Measurements from ENCODE around the gene CAMK1D.
A peak's percentile ranks its signal among the peaks of the same experiment; 100 is the strongest.

The CAMK1D gene

DNA sequence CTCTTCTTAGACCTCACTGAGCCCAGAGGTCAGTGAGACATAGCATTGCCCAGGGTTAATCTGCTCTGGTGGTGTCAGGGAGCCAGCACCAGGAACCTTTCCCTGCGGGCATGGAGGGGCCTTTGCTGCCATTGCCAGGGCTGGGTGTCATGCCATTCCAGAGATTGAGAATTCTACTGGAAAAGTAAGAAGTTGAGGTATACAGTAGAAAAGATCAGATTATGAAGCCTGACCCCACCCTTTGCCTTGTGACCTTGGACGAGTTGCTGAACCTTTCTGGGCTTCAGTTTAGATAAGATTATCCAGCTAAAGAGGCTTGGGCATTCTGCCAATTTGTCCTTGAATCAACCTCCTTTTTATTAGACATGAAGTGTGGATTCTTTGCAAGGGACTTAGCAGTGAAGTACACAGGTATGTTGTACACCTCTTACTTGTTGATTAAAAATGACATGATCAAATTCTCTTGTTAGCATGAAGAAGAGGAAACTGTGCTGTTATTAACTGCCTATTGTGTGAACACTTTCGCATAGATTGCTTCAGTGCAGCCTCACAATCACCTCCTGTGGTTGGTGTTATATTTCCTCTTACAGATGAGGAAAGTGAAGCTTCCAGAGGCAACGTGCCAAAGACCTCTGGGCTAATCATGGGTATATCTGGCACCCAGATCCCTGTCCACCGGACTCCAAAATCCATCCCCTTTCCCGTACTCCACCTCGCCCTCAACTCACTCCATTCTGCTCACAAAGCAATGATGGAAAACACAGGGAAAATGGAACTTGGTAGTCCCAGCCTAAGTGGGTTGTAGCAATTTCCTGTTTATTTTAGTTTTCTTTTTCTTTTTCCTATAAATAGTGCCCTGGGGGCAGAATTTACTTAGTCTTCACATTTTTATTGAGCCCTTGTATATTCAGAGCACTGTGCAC lies 151.3 kb downstream of the CAMK1D start:
- DNase-seq = no peak

DNA sequence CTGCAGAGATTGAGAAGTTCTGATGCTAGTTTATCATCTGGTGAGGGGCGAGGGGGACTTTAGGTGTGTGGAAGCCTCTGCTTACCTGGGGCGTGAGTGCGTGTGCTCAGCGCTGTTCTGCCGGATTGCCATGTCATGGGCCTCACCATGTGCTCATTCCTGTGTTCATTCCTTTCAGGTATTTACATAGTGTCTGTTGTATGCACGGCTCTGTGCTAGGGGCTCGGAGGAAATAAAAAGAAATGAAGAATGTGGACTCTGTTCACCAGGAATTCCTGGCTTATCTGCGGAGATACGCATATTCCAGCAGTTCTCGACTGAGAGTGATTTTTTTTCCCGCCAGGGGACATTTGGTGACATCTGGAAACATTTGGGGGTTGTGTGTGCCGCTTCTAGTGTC lies 152.0 kb downstream of the CAMK1D start:
- no peak for DNase-seq

DNA sequence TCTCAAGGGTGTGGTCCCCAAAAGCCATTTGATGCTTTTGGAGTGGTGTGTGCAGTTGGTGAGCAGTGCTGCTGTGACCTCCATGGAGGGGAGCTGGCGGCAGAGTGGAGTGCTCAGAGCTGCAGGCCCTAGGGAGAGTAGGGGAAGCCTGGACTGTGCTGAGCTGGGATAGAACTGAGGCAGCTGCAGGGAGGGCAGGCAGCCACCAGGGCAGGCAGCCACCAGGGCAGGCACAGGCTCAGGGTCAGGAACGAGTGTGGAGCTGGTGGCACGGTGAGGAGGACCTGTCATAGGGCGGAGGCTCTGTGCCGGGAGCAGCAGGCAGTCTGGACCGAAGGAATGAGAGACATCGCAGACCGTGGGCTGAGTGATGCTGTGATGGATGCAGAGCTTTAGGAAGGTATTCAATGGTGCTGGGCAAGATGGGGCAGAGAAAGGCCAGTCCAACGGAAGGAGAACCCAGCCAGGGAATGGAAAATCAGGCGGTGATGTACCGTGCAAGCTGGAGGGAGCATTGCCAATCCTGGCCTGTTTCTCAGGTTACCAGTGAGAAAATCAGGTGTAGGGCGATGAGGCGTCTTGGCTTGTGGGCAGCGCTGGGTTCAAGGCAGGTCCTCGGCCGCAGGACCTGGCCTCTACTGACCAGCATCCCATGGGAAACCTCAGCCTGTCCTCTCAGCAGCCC lies 152.6 kb downstream of the CAMK1D start:
- DNase-seq = no peak

DNA sequence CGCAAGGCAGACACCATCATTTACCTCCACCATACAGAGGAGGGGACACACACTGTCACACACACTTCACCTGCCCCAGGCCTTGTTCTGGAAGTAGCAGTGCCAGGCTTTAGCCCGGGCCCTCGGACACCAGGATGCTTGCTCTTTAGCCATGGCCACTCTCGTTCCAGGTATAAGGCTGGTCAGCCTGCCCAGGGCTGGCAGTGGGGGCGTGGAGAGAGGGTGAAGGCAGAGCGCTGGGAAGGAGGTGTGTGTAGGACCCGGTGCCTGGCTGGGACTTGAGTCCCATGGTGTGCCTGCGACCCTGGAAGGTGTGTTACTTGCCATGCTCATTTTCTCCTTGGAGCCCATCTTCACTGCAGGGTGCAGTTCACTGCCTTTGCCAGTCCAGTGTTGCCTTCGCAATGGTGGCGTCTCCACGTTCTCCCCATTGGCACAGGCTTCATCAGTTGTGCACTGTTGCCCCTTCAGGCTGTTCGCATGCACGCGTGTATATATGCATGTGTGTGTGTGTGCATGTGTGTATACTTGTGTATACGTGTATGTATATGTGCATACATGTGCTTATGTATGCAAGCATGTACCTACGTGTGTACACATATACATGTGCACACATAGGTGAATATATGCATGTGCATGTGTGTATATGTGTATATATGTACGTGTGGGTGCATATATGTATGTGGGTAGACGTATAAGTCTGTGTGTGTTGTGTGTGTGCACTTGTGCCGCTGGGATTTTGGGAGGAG lies 153.4 kb downstream of the CAMK1D start:
- no peak for DNase-seq

DNA sequence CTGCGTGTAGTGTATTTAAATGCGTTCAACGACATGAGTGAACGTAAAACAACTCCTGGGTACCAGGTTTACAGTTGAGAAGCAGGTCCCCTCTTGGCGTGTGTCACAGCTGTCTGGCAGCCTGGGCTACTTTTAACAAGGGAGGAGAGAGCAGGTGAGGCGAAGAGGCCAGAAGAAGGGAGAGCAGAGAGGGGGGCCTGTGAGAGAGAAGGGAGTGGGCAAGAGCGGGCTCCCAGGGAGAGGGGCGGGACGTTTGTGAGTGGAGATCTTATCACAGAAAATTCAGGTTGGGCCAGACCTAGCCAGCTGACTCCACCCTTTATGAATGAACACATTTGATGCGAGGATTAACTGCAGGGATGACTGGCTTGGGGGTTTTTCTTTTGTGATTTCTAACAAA lies 154.0 kb downstream of the CAMK1D start:
- no peak for DNase-seq

DNA sequence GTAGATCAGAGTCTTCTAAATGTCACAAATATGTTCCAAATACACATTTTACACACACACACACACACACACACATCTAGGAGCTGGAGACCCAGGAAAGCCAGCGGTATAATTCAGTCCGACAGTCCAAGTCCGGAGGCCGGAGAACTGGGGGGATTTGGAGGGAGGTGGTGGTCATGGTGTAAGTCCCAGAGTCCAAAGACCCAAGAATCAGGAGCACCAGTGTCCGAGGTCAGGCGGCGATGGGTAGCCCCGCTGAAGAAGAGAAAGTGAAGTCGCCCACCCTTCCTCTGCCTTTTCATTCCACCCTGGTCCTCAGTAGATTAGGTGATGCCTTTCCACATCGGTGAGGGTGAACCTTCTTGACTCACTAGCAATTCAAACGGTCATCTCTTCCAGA lies 154.8 kb downstream of the CAMK1D start:
- DNase-seq = no peak

DNA sequence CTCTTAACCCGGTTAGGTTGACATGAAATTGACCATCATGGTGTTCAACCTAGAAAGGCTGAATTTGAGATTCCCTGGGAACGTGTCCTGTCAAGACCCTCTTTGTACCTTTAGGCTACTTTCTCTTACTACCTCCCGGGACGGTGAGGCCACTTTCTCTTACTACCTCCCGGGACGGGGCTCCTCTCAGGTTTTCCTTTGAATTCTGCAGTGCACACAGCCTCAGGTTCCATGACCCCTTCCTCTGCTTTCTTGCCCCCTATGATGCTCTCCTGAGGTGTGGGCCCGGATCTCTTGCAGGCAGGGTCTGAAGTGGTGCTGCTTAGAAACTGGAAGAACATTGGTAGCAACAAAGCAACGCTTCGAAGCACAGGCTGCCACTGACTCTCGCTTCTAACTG lies 155.3 kb downstream of the CAMK1D start:
- DNase-seq = no peak

DNA sequence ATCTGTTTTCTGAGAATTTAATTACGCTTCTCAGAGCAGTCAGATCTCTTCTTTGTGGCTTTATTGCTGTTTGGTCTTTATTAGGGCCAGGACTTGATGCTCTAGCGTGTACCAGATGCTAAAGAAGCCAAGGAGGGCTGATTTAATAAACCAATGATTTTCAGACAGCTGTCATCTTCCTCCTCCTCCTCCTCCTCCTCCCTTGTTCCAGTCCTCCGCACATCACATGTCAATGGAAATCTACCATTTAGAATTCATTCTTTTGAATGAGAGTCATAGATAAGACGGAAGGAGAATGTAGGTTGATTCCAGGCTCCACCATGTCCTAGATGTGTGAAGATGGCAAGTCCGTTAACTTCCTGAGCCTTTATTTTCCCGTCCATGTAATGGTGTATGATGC lies 156.3 kb downstream of the CAMK1D start:
- no peak for DNase-seq

DNA sequence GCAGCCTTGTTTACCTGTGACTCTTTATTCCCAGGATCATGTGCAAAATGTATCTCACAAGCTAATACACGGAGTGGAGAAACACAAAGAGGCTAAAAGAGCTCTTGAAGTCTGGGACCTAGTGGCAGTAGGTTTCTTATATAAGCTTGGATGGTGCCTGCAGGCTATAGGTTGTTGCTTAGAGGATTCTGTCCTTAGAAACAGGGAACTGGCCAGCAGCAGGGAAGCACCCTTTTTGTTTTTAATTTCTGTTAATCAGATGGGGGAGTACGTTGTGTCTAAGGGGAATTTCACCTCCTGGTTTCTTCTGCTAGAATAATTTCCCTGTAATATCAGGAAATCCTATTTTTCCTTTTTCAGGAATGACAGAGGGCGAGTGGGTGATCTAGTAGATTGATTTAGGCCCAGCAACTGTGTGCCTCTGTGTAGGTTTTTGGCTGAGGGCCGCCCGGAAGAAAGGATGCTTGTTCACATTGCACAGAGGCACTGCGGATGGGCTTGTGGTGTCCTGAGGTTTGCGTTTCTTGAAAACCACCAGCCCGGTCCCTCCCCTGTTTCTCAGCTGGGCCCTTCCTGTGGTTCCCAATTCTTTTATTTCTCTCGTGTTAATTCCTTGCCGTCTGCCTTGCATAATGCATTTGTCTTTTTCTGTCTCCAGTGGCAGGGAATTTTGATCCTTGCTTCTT lies 158.0 kb downstream of the CAMK1D start:
- DNase-seq = no peak

DNA sequence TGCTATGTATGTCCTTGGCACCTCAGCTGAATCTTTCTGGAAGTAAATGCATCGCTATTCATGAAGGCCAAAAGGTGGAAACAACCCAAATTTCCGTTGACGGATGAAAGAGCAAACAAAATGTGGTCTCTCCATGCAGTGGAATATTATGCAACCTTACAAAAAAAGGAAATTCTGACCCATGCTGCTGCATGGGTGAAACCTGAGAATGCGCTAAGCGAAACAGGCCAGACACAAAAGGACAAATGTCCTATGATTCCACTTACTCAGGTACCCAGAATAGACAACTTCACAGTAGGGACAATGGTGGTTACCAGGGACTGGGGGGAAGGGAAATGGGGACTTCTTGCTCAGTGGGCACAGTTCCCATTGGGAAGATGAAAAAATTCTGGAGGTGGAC lies 158.8 kb downstream of the CAMK1D start:
- no peak for DNase-seq

DNA sequence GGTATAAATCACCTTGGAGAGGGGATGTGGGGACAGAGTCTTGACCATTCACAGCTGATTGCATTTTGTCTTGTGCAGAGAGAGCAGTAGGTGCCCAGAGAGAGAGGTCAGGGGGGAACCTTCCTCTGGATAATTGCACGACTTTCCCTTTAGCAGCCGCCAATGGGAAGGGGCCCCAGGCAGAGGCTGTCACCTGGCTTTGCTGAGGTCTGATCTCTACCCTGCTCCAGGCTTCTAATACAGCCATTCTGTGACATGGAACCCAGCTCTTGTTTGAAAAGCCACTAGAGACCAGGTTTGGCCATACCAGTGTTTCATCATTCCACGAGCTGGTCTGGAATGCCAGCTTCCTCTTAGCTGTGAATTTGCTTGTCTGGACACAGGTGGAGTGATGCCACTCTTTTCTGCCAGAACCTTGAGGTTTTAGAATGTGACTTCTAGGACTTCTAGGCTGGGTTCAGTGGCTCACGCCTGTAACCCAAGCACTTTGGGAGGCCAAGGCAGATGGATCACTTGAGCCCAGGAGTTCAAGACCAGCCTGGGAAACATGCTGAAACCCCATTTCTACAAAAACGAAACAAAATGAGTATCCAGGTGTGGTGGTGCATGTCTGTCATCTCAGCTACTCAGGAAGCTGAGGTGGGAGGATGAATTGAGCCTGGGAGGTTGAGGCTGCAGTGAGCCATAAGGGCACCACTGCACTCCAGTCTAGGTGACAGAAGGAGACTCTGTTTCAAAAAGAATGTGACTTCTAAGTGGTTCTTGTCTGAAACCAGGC lies 159.9 kb downstream of the CAMK1D start:
- DNase-seq = no peak

DNA sequence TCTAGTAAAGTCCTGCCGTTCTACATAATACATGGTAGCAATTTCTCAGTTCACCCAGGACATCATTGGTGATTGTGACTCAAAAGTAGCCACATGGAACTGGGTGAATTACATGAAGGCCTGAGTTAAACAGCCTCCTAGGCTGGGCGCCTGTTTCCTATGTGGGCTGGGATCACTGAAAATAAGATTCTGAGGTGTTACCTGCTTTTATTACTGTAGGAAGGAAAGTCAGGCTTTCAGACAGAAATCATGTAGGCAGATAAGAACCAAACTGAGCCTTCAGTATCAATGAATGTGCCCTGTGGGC lies 160.4 kb downstream of the CAMK1D start:
- no peak for DNase-seq

DNA sequence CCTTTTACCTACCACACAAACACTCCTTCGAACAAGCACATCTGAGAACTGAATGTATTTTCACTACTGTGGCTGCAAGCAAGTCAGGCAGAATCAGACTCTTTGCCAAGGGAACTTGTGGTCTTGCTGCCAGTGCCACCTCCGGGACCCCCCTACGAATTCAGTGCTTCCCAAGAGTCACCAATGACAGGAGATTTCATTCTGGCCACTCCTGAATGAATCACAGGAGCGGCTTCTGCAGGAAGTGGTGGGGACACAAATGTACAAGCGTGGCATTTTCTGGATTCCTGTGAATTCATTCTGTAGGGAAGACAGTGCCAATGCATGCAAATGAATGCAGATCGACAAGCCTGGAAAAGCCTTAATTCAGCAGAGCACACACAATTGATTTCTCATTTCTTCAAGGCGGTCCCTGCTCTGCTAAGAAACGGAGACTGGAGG lies 161.2 kb downstream of the CAMK1D start:
- no peak for DNase-seq

DNA sequence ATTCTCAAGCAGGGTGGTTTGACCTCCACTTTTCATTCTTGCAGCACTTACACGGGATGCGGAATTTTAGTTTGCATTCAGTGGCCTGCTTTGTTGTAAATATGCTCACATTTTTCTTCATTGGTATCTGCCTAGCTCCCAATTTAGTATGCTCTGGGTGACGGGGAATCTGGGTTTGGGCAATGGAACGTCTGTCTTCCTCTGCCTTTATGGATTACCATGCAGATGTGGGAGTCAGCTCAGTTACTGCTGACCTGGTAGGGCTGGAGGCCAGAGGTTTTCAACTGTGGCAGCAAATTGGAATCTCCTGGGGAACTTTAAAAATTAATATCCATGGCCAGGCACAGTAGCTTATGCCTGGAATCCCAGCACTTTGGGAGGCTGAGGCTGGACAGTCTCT lies 161.6 kb downstream of the CAMK1D start:
- no peak for DNase-seq

DNA sequence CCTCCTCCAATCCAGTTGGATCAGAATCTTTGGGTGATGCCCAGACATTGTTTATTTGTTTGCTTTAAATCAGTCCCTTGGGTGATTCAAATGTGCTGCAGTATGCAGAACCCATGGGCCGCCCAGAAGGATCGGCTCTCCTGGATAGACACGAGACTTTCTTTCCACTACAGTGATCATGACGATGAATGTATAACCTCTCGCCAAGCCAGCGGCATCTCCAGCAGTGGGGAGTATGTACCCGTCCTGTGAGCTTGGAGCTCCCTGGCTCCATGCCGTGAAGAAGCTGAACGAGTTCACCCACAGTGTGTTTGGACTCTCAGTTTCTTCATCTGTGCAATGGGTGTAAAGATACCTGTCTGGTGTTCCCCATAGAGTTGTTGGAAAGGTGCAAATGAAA lies 162.3 kb downstream of the CAMK1D start:
- no peak for DNase-seq

DNA sequence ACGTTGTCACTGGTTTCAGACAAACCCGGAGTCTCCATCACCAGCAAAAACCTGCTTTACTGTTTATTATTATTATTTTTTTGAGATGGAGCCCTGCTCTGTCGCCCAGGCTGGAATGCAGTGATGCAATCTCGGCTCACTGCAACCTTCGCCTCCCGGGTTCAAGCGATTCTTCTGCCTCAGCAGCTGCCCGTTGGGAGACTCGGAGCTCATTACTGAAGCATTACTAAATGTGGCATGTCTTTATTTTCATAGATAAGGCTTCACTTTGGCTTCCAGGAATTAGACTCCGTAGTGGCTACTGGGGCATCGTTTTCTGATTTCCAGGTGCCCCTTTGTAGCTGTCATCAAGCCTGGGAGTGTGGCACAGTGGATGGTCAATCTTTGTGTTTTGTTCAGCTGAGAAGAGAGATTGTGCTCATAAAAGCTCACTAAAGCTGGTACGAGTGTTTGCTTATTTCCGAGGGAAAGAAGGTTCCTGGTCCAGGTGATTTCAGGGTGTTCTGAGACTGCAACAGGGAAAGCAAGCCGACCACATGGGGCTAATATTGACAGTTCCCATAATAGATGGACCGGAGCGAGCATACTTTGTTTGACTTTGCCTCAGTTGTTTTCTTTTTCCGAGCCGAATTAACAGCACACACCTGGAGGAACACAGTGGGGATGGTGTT lies 163.1 kb downstream of the CAMK1D start:
- DNase-seq = no peak

DNA sequence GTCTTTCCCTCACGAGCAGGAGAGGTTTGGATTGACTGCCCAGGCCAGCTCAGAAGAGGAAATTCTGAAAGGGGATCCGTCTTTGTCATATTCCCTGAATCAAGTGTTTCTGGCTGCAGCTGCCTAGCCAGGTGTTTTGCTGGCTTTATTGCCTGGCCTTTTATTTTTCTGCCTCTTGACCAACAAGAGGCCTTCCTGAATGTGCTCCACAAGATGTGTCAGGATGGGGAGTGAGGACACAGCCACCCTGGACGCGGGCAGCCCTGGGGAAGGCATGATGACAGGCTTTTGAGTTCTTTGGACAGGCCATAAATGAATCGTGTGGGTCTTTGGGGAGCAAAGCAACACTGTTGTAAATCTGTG lies 163.6 kb downstream of the CAMK1D start:
- DNase-seq = no peak

DNA sequence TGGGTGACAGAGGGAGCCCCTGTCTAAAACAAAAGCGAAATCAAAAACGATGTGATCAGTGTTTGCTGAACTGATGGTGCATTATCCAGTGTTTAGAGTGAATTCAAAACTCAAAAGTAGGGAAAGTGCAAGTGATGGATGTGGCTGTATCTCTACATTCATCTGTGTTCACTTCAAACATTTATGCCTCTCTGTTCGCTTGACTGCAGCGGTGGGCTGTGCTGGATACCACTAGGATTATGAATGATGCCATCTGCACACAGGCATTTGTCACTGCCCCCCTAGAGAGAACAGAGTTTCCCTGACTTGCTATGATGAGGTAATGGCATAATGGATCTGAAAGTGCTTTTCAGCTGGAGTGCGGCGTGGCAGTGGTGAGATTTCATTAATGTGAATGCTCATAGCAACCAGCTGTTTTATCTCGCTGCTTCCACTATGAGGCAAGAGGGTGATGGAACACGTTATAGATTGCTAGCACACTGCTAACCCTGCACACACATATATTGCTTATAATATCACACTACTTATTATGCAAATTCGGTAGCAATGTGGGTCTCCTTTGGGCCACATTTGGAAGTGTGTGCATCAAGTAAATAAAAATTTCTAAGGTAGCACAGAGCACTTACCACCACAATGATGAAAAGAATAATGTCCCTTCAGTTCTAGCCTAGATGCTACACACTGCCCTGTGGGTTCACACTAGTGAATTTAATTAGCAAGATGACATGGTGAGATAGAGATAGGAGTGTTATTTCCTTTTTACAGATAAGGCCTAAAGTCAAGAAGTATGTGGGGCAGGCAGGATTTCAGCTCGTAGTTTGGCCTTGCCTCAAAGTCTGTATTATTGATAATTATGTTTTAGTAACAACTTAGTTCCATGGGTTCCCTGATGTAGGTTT lies 164.7 kb downstream of the CAMK1D start:
- DNase-seq = peak; percentile 19

DNA sequence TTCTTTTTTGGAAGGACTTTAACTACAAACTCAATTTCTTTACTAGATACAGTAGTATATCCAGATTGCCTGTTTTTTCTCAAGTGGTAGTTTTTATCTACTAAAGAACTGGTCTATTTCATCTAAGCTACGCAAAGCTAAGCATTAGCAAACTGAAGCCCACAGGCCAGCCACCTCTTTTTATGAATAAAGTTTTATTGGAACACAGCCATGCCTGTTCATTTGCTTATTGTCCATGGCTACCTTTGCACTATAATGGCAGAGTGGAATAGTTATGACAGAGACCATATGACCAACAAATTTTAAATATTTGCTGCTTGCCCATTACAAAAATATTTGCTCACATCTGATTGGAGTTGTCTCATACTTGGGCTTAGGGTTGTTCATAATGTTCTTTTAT lies 168.7 kb downstream of the CAMK1D start:
- no peak for DNase-seq

DNA sequence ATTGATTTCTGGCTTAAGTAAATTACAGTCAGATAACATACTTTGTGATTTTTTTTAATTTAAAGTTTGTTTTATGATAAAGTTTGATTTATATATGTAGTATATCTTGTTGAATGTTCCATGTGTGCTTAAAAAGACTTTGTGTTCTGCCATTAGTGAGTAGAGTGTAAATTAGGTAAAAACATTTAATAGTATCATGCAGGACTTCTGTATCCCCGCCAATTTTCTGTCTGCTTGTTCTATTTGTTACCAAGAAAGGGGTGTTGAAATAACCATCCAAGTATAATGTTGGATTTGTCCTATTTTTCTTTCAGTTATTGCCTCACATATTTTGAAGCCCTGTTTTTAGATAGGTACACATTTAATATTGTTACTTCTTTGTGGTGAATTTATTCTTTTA lies 172.1 kb downstream of the CAMK1D start:
- no peak for DNase-seq

DNA sequence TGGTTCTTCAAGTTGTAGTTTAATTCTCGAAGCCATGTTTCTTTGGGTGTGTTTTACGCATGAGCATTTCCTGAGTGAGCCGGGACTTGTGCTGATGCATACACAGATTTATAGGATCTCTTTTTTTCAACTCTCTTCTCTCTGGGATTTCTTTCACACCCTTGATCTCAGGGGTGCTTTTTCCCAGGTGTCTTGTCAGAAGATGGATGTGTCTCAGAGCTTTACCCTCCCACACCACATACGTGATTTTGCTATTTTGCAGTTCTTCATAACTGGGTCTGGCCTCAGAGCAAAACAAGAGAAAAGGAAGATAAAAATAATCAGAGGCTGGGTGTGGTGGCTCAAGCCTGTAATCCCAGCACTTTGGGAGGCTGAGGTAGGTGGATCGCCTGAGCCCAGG lies 177.0 kb downstream of the CAMK1D start:
- DNase-seq = no peak

All from NCI-H1694 (cell line).